ENCODE measurements around the gene ZNF397.

The ZNF397 gene

DNA sequence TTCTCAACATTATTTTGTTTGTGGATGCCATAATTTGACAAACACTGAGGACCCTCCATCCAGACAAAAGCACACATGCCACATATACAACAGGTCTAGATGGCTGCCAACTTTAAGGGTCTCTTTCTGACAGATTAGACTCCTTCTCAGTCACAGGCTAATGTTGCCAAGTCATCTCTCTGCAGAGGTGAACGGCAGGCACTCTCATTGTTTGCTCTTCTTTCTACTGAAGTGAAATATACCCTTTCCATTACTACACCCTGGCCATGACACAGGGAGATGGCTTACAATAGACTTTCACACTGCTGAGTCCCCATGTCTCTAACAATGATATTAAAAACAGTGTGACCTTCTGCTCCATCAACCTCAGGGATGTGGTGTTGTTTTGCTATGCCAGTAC, 47.5 kb upstream of the ZNF397 start:
- Histone ChIP-seq H3K79me2 (ENCODE audit: insufficient read depth, low read length) (no peaks in the 10 kb centered on the region), H2AFZ (ENCODE audit: low read length) (no peak overlapping the region), H3K9me2 (ENCODE audit: low read depth, low read length) (no peaks in the 10 kb centered on the region), H3K9me3 (ENCODE audit: low read length) (no peaks in the 10 kb centered on the region), H3K9ac (ENCODE audit: low read length) (no peak overlapping the region), H3K27me3 (ENCODE audit: insufficient read depth, low read length) (no peaks in the 10 kb centered on the region), H3K4me3 (ENCODE audit: low read depth, low read length, poor library complexity, severe bottlenecking) (no peak overlapping the region), H3K4me2 (ENCODE audit: low read length) (no peak overlapping the region), H3F3A (ENCODE audit: insufficient read depth, low read length) (no peaks in the 10 kb centered on the region), H3K4me1 (ENCODE audit: insufficient read depth, low read length, severe bottlenecking) (no peaks in the 10 kb centered on the region), H3K36me3 (ENCODE audit: insufficient read depth, low read length) (no peaks in the 10 kb centered on the region), H4K20me1 (ENCODE audit: insufficient read depth, low read length) (no peaks in the 10 kb centered on the region), H3K27ac (ENCODE audit: low read depth, low read length, poor library complexity, severe bottlenecking) (no peak overlapping the region)
- TF ChIP-seq, protein P1, sequence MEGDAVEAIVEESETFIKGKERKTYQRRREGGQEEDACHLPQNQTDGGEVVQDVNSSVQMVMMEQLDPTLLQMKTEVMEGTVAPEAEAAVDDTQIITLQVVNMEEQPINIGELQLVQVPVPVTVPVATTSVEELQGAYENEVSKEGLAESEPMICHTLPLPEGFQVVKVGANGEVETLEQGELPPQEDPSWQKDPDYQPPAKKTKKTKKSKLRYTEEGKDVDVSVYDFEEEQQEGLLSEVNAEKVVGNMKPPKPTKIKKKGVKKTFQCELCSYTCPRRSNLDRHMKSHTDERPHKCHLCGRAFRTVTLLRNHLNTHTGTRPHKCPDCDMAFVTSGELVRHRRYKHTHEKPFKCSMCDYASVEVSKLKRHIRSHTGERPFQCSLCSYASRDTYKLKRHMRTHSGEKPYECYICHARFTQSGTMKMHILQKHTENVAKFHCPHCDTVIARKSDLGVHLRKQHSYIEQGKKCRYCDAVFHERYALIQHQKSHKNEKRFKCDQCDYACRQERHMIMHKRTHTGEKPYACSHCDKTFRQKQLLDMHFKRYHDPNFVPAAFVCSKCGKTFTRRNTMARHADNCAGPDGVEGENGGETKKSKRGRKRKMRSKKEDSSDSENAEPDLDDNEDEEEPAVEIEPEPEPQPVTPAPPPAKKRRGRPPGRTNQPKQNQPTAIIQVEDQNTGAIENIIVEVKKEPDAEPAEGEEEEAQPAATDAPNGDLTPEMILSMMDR (IDR thresholded peaks at IDR 0.05; ENCODE audit: low read length) = no peak
- no peak for TF ChIP-seq EZH2 (IDR thresholded peaks at IDR 0.05; ENCODE audit: borderline replicate concordance, low read length)

DNA sequence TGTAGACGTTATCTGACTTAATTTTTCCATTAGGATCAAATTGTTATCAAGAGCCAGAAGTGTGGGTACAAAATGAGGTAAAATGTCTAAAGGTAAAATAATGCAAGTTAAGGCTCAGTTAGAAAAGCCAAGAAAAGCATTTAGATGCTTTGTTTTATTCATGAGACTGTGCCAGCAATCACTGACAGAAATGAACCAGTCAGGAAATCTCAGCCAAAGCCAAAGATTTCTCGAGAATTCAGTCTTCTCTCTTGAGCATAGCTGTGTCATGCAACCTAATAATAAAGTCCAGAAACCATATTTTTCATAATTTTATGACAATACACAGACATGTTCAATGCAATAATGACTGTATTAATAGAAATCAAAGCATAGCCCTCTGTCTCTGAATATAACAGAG, 43.5 kb upstream of the ZNF397 start:
- no peak for TF ChIP-seq EZH2 (IDR thresholded peaks at IDR 0.05; ENCODE audit: borderline replicate concordance, low read length)
- TF ChIP-seq, protein P1 (IDR thresholded peaks at IDR 0.05; ENCODE audit: low read length) = no peak

DNA sequence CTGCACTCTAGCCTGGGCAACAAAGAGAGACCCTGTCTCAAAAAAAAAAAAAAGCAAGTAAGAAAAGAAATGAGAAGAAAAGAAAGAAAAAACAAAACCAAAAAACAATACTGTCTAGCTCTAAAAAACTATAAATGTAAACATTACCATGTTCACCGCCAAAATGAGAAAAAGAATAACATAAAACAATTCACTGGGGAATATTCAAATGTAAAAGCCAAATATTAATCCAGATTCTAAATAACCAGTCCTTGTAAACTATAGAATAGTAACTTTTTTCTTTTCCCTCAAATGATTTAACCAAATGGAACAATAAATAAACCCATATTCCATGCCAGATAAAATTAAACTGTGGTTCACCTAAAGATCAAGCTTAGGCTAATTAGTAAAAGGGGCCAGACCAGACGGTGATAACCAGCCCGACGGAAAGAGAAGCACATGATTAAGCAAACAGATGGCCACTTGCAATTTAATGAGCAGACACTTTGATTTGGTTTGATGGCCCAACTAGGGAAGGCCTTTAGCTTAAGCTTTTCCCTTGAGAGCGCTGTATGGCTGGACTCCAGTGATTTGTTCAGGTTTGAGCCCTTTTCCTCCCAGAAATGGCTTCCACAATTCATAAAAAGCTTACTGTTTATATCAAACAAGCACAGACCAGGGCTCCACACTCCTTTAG, 39.4 kb upstream of the ZNF397 start:
- no peaks in the 10 kb centered on the region for H3K9me3 ChIP-seq (ENCODE audit: low read length)
- no peak overlapping the region for H3K27ac ChIP-seq (ENCODE audit: low read depth, low read length, poor library complexity, severe bottlenecking)
- no peaks in the 10 kb centered on the region for H4K20me1 ChIP-seq (ENCODE audit: insufficient read depth, low read length)
- H3F3A ChIP-seq (ENCODE audit: insufficient read depth, low read length) = no peaks in the 10 kb centered on the region
- no peak overlapping the region for H3K4me3 ChIP-seq (ENCODE audit: low read depth, low read length, poor library complexity, severe bottlenecking)
- H3K36me3 ChIP-seq (ENCODE audit: insufficient read depth, low read length) = no peaks in the 10 kb centered on the region
- H2AFZ ChIP-seq (ENCODE audit: low read length) = no peak overlapping the region
- H3K79me2 ChIP-seq (ENCODE audit: insufficient read depth, low read length) = no peaks in the 10 kb centered on the region
- no peaks in the 10 kb centered on the region for H3K4me1 ChIP-seq (ENCODE audit: insufficient read depth, low read length, severe bottlenecking)
- TF ChIP-seq, protein P1 (IDR thresholded peaks at IDR 0.05; ENCODE audit: low read length) = no peak
- no peak for TF ChIP-seq EZH2 (IDR thresholded peaks at IDR 0.05; ENCODE audit: borderline replicate concordance, low read length)
- H3K9me2 ChIP-seq (ENCODE audit: low read depth, low read length) = no peaks in the 10 kb centered on the region
- no peak overlapping the region for H3K9ac ChIP-seq (ENCODE audit: low read length)
- no peak overlapping the region for H3K4me2 ChIP-seq (ENCODE audit: low read length)
- H3K27me3 ChIP-seq (ENCODE audit: insufficient read depth, low read length) = no peaks in the 10 kb centered on the region

More for the DNA sequence above, 43.5 kb upstream of the ZNF397 start:
- Histone ChIP-seq H3K4me1 (ENCODE audit: insufficient read depth, low read length, severe bottlenecking) (no peaks in the 10 kb centered on the region), H3K36me3 (ENCODE audit: insufficient read depth, low read length) (no peaks in the 10 kb centered on the region), H3K27ac (ENCODE audit: low read depth, low read length, poor library complexity, severe bottlenecking) (no peak overlapping the region), H3K27me3 (ENCODE audit: insufficient read depth, low read length) (no peaks in the 10 kb centered on the region), H3K4me2 (ENCODE audit: low read length) (no peak overlapping the region), H3K9me2 (ENCODE audit: low read depth, low read length) (no peaks in the 10 kb centered on the region), H3K9me3 (ENCODE audit: low read length) (no peaks in the 10 kb centered on the region), H3K4me3 (ENCODE audit: low read depth, low read length, poor library complexity, severe bottlenecking) (no peak overlapping the region), H2AFZ (ENCODE audit: low read length) (no peak overlapping the region), H3K9ac (ENCODE audit: low read length) (no peak overlapping the region), H3F3A (ENCODE audit: insufficient read depth, low read length) (no peaks in the 10 kb centered on the region), H4K20me1 (ENCODE audit: insufficient read depth, low read length) (no peaks in the 10 kb centered on the region), H3K79me2 (ENCODE audit: insufficient read depth, low read length) (no peaks in the 10 kb centered on the region)
